ENCODE measurements around the gene SPG7.
"Not testable (repeated sequence)": the region's sequence is repeated elsewhere in the genome, so short reads cannot be mapped to it uniquely, and the experiment has no call there.

SPG7 gene

DNA sequence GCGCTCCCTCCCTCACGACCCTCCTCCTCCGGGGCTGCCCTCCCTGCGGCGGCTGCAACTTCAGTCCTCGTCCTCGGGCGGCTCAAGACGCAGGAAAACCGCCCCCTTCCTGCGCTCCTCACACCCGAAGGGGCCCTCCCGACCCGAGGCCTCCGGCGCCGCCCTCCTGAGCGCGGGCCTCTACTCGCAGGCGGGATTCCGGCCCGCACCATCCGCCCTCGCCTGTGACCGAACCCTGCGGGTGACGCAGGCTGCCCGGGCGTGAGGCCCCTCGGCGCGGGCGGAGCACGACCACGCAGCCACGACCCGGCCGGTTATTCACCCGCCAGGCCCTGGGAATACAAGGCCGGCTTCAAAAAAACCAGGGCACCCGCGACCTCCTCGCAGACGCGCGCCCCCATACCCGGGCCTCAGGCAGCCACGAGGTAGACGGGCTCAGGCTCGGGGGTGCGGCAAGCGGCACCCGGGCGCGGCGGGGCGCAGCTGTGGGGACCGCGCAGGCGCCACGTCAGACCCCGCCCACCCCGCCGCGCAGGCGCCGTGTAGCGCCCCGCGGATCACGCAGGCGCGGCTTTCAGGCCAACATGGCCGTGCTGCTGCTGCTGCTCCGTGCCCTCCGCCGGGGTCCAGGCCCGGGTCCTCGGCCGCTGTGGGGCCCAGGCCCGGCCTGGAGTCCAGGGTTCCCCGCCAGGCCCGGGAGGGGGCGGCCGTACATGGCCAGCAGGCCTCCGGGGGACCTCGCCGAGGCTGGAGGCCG lies at the start of gene SPG7:
Gene SPG7 (plus strand): TSS at position 570 of the 757 bp plus-strand sequence. CDS start 15 bp downstream, at position 585.
- Mint-ChIP-seq H3K36me3 (peaks cover 42% of the 10 kb centered on the region), H3K4me3 (peak within 1 kb of the TSS; percentile 64), H3K9me3 (no peaks in the 10 kb centered on the region), H3K4me1 (peaks cover 17% of the 10 kb centered on the region), H3K27ac (peak within 1 kb of the TSS; percentile 91)
- DNase-seq (ENCODE audit: low spot score in 2 of 2), result peak; percentile 95 to 96
- peak; percentile 80 for ATAC-seq

GRCh38 chr16:89458551-89458950 lies 49.7 kb upstream of the SPG7 start:
- no peak for DNase-seq (ENCODE audit: low spot score in 2 of 2)
- ATAC-seq, result no peak
- Mint-ChIP-seq H3K4me3 (no peak overlapping the region), H3K36me3 (peaks cover 26% of the 10 kb centered on the region), H3K4me1 (peaks cover 60% of the 10 kb centered on the region), H3K27ac (peak overlapping the region; percentile 86), H3K9me3 (no peaks in the 10 kb centered on the region)

DNA sequence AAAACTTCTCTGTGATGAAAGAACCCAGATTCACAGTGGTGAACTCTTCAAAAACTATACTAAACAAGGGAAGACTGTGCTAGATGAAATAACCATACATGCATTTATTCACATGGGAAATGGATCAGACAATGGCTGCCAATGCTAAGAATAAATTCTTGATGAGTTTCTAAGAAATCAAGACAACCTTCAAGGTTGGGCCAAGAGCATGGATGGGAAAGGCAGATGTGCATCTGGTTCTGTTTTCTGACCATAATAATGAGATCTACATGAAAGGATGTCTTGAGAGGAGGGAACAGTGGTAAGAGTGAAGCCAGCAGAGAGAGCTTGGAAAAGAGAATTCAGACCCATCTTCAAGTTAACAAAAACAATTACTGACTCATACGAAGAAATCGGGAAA lies 49.2 kb upstream of the SPG7 start:
- H3K36me3 Mint-ChIP-seq, result peaks cover 22% of the 10 kb centered on the region
- H3K4me3 Mint-ChIP-seq, result no peak overlapping the region
- DNase-seq (ENCODE audit: low spot score in 2 of 2) (no peak), ATAC-seq (no peak)
- H3K9me3 Mint-ChIP-seq, result no peaks in the 10 kb centered on the region
- H3K27ac Mint-ChIP-seq, result peak overlapping the region; percentile 86
- peaks cover 56% of the 10 kb centered on the region for H3K4me1 Mint-ChIP-seq

DNA sequence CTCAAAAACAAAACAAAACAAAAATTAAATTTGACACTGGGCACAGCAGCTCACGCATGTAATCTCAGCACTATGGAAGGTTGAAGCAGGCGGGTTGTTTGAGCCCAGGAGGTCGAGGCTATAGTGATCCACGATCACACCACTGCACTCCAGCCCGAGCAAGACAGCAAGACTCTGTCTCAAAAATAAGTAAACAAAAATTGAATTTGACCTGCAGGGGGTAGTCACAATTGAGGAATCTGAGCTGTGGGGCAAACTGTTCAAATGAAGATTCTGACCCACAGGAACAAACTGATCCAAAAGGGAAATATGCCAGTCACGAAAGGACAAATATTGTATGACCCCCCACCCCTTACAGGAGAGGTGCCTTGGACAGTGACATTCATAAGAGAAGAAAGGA lies 47.6 kb upstream of the SPG7 start:
- H3K27ac Mint-ChIP-seq, result peak overlapping the region; percentile 9
- ATAC-seq (no peak), DNase-seq (ENCODE audit: low spot score in 2 of 2) (no peak)
- peaks cover 59% of the 10 kb centered on the region for H3K4me1 Mint-ChIP-seq
- no peaks in the 10 kb centered on the region for H3K9me3 Mint-ChIP-seq
- H3K36me3 Mint-ChIP-seq, result peaks cover 19% of the 10 kb centered on the region
- no peak overlapping the region for H3K4me3 Mint-ChIP-seq

GRCh38 chr16:89461890-89462289 lies 46.3 kb upstream of the SPG7 start:
- H3K27ac Mint-ChIP-seq, result not testable (repeated sequence)
- H3K4me1 Mint-ChIP-seq, result peaks cover 59% of the 10 kb centered on the region

DNA sequence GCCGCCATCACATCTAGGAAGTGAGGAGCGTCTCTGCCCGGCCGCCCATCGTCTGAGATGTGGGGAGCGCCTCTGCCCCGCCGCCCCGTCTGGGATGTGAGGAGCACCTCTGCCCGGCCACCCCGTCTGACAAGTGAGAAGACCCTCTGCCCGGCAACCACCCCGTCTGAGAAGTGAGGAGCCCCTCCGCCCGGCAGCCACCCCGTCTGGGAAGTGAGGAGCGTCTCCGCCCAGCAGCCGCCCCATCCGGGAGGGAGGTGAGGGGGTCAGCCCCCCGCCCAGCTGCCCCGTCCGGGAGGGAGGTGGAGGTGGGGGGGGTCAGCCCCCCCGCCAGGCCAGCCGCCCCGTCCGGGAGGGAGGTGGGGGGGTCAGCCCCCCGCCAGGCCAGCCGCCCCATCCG lies 45.6 kb upstream of the SPG7 start:
- H3K27ac Mint-ChIP-seq; H3K36me3 Mint-ChIP-seq; H3K9me3 Mint-ChIP-seq; ATAC-seq; DNase-seq (ENCODE audit: low spot score in 2 of 2); H3K4me3 Mint-ChIP-seq: not testable (repeated sequence)
- H3K4me1 Mint-ChIP-seq, result peaks cover 66% of the 10 kb centered on the region

More at GRCh38 chr16:89461890-89462289, 46.3 kb upstream of the SPG7 start:
- H3K36me3 Mint-ChIP-seq; DNase-seq (ENCODE audit: low spot score in 2 of 2); H3K4me3 Mint-ChIP-seq; ATAC-seq; H3K9me3 Mint-ChIP-seq: not testable (repeated sequence)

- H3K27ac Mint-ChIP-seq; ATAC-seq; H3K4me3 Mint-ChIP-seq; H3K9me3 Mint-ChIP-seq; H3K36me3 Mint-ChIP-seq; DNase-seq (ENCODE audit: low spot score in 2 of 2): not testable (repeated sequence)
- H3K4me1 Mint-ChIP-seq, result peaks cover 68% of the 10 kb centered on the region
Observed at GRCh38 chr16:89463312-89463711, 44.9 kb upstream of the SPG7 start.

- peaks cover 11% of the 10 kb centered on the region for H3K36me3 Mint-ChIP-seq
- DNase-seq (ENCODE audit: low spot score in 2 of 2), result no peak
- H3K9me3 Mint-ChIP-seq, result no peaks in the 10 kb centered on the region
- H3K4me1 Mint-ChIP-seq, result peaks cover 52% of the 10 kb centered on the region
- ATAC-seq, result no peak
- no peak overlapping the region for H3K4me3 Mint-ChIP-seq
- H3K27ac Mint-ChIP-seq, result peak overlapping the region; percentile 74
Observed at GRCh38 chr16:89466920-89467319, 41.3 kb upstream of the SPG7 start.

- Mint-ChIP-seq H3K4me1 (peaks cover 53% of the 10 kb centered on the region), H3K9me3 (no peaks in the 10 kb centered on the region), H3K4me3 (no peak overlapping the region), H3K27ac (no peak overlapping the region), H3K36me3 (peaks cover 11% of the 10 kb centered on the region)
- ATAC-seq (no peak), DNase-seq (ENCODE audit: low spot score in 2 of 2) (no peak)
Observed at GRCh38 chr16:89467382-89467781, 40.8 kb upstream of the SPG7 start.

- Mint-ChIP-seq H3K27ac (peak overlapping the region; percentile 41), H3K4me1 (peaks cover 68% of the 10 kb centered on the region), H3K4me3 (peak overlapping the region; percentile 20), H3K36me3 (peaks cover 18% of the 10 kb centered on the region), H3K9me3 (no peaks in the 10 kb centered on the region)
- ATAC-seq (peak; percentile 37), DNase-seq (ENCODE audit: low spot score in 2 of 2) (no peak)
Observed at GRCh38 chr16:89472711-89473075, 35.5 kb upstream of the SPG7 start.

DNA sequence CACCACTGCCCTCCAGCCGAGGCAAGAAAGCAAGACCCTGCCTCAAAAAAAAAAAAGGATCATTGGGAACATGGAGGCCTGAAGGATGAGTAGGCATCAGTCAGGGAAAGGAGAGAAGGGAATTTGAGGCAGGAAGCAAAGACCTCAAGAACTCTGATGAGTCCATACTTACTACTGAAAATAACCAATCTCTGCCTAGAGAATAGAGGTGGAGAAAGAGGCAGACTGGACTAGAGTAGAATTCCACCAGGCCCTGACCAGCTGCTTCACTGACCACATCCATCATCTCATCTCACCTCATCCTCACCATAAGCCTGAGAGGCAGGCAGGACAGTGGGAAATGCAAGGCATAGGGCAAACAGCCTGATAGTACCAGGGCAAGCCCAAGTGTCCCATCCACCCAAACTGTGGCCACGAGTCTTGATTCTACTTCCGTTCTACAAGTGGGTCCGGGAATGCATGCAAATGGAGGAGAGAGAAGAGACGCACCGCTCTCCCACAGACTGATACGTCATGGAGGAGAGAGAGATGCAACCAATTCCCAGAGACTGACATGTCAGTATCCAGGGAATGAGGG lies 35.0 kb upstream of the SPG7 start:
- H3K4me3 Mint-ChIP-seq, result peak overlapping the region; percentile 20
- peaks cover 71% of the 10 kb centered on the region for H3K4me1 Mint-ChIP-seq
- no peak for ATAC-seq
- H3K27ac Mint-ChIP-seq, result peak overlapping the region; percentile 41
- DNase-seq (ENCODE audit: low spot score in 2 of 2), result no peak
- H3K36me3 Mint-ChIP-seq, result peaks cover 21% of the 10 kb centered on the region
- H3K9me3 Mint-ChIP-seq, result no peaks in the 10 kb centered on the region

DNA sequence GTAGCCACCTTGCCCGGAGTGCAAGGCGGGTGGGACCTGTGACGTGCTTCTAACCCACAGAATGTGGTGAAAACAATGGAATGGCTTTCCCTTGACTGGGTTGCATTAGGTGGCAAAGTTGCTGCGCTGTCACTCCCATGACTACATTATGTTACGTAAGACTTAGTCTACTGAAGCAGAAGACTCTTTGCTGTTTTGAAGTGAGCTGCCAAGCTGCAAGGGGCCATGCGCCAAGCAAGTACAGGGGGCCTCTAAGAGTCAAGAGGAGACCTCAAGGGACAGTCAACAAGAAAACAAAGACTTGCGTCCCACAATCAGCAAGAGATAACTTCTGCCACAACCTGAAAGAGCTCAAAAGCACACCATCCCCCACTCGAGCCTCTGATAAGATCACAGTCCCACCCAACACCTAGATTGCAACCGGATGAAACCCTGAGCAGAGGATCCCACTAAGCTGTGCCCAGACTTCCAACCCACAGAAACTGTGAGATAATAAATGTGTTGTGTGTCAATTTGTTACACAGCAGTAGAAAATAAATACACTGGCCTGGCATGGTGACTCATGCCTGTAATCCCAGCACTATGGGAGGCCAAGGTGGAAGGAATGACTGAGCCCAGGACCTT lies 34.3 kb upstream of the SPG7 start:
- H3K4me1 Mint-ChIP-seq, result peaks cover 77% of the 10 kb centered on the region
- H3K4me3 Mint-ChIP-seq, result peak overlapping the region; percentile 20
- H3K36me3 Mint-ChIP-seq, result peaks cover 25% of the 10 kb centered on the region
- H3K9me3 Mint-ChIP-seq, result no peaks in the 10 kb centered on the region
- peak overlapping the region; percentile 41 for H3K27ac Mint-ChIP-seq
- DNase-seq (ENCODE audit: low spot score in 2 of 2) (no peak), ATAC-seq (no peak)

DNA sequence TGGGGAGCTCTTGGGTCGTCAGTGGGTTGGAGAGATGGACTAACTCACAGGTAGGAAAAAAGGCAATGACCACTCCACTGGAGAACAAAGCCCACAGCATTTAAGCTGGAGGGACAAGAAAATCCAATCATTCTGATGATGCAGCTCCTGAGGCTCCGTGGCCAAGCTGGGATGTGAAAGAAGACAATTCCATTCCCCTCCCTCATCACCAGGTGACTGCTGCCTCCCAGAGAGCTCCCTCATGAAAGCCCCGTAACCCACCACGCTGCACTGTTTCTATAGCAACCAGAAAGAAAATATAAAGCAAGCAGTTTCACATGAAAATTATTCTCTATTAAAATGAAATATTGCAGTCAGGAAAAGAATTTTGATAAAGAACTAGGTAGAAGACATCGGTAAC lies 33.1 kb upstream of the SPG7 start:
- ATAC-seq (no peak), DNase-seq (ENCODE audit: low spot score in 2 of 2) (no peak)
- H3K36me3 Mint-ChIP-seq, result peaks cover 22% of the 10 kb centered on the region
- peak overlapping the region; percentile 41 for H3K27ac Mint-ChIP-seq
- peaks cover 80% of the 10 kb centered on the region for H3K4me1 Mint-ChIP-seq
- H3K9me3 Mint-ChIP-seq, result no peaks in the 10 kb centered on the region
- peak overlapping the region; percentile 20 for H3K4me3 Mint-ChIP-seq

GRCh38 chr16:89476379-89476778 lies 31.8 kb upstream of the SPG7 start:
- Mint-ChIP-seq H3K4me3 (peak overlapping the region; percentile 9), H3K36me3 (peaks cover 34% of the 10 kb centered on the region), H3K9me3 (no peaks in the 10 kb centered on the region), H3K4me1 (peaks cover 87% of the 10 kb centered on the region), H3K27ac (peak overlapping the region; percentile 17)
- DNase-seq (ENCODE audit: low spot score in 2 of 2) (no peak), ATAC-seq (peak; percentile 39)

DNA sequence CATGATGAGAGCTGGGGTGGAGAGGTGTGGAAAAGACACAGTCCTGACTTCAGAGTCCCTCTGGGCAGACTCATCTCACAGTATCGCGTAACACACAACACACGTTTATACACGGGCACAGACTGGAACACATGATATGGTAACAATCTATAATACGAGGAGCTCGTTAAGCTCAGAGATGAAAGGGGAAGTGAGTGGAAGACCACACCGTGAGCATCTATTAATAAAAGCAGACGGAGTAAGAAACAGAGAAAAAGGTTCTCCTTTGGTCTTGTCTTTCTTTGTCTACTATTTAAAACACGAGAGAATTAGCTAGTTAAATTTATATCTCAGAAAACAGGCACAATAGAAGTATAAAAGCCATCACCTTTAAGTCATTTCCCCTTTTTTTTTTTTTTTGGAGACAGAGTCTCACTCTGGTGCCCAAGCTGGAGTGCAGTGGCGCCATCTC lies 31.4 kb upstream of the SPG7 start:
- peak overlapping the region; percentile 17 for H3K27ac Mint-ChIP-seq
- H3K9me3 Mint-ChIP-seq, result no peaks in the 10 kb centered on the region
- peaks cover 36% of the 10 kb centered on the region for H3K36me3 Mint-ChIP-seq
- H3K4me1 Mint-ChIP-seq, result peaks cover 87% of the 10 kb centered on the region
- H3K4me3 Mint-ChIP-seq, result peak overlapping the region; percentile 9
- ATAC-seq (peak; percentile 61), DNase-seq (ENCODE audit: low spot score in 2 of 2) (no peak)
